Limb (tissue), 2 donors: ENCODE results near the gene BPIFB2.

Experiments used
- DNase-seq, 2 donors: peaks; one replicate each; pipeline ENCODE4 v3.0.0-alpha.2; 2016; ENCODE audit errors: extremely low spot score in 2 of 2

Gene BPIFB2

DNA sequence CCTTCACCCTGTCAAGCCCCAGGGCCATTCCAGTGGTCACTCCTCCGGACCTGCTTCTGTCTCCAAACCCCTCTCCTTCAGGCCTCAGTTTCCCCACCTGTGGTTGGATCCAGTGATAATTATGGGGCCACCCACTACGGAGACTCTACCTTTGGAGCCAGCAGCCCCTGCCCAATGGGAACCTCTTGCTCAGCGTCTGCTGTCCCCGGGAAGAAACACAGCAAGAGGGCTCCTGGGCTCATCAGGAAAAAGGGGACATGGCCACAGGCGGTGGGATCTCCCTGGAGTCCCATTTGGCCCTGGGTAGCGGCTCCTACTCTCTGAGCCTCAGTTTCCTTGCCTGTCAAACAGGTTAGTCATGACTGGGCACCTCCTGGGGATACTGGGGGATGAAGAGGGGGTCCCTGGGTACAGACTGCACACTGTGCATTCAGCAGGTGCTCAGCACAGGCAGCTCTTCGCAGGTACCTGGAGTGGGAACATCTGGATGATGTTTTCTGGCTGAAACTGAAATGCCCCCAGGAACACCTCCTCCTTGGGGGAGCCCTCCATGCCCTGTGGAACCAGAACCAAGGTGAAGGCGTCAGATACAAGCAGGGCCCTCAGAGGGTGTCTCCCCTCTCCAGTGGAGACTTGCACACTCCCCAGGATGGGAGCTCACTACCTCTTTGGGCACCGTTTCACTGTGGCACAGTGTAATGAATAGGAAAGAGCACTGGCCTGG is 22.7 kb upstream of the BPIFB2 start:
- DNase-seq: no peak

DNA sequence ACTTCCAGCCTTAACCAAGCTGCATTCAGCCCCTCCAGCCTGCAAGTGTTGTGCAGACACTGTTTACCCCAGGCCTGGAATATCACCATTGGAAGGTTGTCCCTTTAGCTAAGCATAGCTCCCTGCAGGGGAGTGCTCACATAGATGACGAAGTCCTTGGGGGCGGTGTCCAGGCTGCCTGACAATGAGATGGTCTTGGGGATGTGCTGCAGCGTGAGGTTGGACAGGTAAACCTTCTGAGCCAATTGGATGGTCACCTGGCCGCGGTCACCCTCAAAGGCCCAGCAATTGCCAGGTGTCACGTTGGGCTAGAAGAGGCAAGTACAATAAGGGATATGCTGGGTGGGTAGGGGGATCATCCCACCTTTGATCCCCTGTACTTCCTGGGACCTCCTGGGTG is 21.9 kb upstream of the BPIFB2 start:
- no peak for DNase-seq

DNA sequence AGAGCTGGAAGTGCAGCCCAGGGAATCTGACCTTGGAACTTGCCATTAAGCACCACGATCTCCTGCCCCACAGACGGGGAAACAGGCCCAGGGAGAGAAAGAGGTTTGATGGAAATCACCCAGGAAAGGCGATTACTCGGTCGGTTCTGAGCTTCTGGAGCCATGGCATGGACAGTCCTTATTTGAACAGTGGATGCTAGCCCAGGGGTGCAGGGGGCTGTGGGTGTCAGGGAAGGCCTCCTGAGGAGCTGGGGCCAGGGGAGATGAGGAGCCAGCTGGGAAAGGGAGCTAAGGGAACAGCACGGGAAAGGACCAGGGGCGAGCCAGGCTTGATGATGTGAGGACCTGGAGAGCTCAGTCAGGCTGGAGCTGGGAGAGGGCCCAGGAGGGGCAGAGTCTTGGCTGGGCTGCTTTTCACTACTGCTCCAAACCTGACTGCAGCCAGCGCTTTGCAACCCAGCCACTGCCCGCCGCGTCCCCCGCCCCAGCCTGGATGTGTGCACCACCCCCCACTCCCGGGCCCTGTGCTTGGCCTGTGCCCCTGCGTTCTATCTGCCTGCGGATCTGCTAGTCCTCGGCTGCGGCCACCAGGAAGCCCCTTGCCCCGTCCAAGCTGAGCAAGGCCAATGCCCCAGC is 21.1 kb upstream of the BPIFB2 start:
- DNase-seq: no peak

DNA sequence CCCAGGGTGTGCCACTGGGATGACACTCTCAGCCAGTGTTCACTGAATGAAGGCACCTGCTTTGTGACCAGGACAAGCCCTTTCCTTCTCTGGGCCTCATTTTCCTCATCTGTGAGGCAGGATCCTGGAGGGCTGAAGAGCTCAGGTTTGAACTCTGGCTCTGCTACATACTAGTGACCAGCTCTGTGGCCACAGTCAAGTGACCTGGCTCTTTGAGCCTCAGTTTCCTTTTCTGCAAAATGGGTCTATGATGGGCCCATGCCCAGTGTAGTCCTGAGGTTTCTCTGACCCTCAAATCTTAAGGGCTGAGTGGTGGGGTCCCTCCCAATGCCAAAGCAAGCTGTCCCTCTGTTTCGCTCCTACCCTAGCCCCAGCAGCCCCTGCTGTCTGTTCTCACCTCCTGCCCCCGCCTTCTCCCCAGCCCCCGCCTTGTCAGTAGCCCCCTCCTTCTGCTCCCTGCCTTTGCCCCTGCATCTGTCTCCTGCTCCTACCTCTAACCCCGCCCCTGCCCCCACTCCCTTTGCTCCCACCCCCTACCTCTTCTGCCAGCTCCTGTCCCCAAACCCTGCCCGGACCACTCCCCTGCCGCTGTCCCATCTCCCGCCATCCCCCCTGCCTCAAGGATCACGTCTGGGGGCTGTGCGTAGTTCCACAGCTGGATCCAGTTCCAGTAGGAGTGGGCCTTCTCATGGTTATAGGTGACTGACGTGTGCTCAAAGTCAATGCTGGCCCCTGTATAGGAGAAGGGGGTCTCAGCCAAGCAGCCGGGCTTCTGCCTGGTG is 20.3 kb upstream of the BPIFB2 start:
- no peak for DNase-seq

DNA sequence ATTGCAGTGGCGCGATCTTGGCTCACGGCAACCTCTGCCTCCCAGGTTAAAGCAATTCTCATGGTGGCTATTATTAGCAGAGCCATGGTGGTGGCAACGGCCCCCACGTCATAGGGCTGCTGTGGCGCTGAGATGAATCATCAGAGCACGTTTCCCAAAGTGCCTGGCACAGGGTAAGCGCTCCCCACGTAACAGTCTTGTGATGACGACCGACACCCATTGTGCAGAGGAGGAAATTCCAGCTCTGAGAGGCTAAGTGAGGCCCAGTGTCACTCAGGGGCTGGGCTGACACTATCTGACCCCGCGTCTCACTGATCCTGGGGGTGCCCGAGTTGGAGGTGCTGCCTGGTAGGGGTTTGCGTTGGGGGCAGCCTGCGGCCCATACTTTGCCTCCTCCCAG is 19.5 kb upstream of the BPIFB2 start:
- no peak for DNase-seq

DNA sequence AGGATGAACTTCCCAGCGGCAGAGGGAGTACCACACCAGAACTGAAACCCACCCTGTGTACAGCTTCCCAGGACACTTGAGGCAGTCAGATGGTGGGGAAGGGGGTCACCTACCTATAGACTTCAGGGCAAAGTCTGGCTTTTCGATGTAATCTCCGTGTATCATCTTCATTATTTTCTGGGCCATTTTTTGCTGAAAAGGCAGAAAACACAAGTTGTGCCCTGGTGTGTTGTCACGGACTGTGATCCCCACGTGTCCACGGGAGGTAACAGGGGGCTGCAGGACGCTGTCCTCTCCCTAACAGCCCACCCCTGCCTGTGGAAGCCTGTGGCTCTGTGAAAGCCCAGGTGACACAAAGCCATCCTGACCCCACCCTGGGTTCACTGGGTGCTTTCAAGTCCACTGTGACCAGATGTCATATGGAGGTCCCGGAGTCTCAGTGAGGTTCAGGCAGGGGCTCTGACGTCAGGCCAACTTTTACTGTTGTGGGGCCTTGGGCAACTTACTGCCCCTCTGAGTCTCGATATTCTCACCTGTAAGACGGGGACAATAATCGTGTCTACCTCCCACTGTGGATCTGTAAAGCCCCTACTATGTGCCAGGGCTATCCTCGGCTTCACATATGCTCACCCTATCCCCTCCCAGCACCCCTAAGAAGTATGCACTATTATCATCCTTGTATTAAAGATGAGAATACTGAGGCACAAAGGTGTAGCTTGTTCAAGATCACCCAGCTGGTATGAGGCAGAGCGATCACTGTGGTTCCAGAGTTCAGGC is 17.8 kb upstream of the BPIFB2 start:
- no peak for DNase-seq

DNA sequence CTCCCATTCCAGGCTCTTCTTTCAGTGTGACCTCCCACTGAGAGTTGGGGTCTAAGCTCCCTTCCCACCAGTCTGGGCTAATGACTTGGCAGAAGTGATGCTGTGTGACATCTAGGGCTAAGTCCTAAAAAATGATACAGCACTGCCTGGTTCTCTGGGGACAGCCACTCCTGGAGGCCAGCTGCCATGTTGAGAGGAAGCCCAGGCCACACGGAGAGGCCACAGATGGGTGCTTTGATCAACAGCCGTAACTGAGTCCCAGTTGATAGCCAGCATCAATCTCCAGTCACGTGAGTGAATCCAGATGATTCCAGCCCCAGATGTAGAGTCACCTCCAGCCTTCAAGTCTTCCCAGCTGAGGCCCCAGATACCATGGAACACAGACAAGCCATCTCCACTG is 17.1 kb upstream of the BPIFB2 start:
- no peak for DNase-seq

DNA sequence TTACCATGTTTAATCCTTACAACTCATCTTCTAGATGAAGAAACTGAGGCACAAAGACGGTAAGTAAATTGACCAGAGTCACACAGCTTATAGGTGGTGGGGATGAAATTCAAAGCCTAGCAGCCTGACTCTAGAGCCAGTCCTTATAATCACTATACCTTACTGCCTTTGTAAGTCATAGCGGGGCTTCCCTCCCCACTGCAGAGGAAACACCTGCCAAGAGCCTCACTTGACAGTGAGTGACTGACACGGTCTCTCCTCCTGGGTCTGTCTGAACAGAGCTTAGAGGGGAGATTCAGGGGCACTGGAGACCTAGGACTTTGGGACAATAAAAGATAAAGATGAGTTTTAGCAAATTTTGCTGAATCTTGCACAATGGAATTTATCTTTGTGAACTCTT is 16.1 kb upstream of the BPIFB2 start:
- no peak for DNase-seq

DNA sequence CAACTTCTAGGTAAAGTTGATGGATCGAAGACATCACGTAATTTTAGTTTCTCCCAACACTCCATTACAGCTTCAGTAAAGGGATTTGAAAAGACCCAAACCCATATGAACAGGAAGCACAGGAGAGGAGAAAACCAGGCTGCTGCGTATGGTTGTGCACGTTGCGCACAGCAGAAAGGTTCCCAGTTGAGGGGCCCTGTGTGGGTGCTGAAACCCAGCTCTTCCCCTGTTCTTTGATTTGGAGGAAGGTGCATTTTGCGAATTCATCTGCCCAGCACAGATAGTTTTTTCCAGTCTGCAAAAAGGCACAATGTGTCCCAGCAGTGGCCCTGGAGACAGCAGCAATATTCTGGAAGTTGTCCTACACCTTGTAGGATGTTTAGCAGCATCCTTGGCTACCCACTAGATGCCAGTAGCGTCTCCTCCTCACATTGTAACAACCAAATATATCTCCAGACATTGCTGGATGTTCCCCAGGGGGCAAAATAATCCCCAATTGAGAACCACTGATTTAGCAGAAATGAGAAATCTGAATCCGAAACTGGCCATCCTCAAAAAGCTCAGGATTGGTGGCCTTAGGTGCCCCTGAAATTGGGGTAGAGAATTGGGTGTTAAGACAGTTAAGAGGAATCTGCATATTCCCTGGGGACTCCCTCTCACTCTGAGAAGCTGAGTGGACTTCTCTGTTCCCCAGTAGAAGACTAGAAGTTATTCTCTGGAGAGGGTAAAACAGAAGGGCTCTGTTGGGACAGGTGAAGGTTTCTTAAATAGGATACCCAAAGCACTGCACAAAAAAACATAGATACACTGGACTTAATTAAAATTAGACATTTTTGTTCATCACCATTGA is 15.5 kb upstream of the BPIFB2 start:
- DNase-seq: no peak

DNA sequence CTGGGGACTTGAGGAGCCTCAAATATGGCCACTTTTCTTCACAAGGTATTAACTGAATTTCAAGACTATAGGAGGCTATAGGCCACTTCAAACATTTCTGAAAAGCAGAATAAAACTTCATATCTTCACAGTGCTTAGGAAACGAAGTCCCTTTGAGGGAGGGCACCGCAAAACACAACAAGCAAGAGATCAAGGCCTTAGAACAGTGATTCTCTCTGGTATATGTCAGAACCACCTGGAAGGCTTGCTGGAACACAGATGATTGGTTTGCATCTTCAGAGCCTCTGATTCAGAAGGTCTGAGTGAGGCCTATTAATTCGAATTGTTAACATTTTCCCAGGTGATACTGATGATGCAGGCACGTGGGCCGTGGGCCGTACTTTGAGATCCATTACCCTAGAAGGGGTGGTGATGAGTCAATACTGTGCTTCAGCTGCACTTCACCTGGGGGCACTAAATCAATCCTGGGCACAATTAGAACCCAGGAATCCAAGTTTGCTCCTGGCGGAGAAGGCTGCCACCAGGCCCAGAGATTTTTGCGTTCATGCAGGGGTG is 13.9 kb upstream of the BPIFB2 start:
- no peak for DNase-seq

DNA sequence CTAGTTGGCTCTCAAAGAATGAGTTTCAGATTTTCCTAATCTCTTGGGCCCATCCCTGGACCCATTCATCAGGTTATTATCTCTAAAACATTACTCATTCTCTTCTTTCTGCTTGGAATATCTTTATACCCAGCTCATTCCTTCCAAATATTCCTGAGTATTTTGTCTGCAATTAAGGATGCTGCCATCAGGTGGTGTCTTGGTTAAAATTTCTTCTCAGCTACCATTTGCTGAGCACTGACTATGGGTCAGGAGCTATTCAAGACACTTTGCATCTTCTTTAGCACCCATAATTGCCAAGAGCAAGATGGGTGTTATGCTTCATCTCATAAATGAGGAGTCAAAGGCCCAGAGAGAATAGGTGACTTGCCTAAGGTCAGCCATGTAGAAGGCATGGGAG is 11.7 kb upstream of the BPIFB2 start:
- DNase-seq: no peak

DNA sequence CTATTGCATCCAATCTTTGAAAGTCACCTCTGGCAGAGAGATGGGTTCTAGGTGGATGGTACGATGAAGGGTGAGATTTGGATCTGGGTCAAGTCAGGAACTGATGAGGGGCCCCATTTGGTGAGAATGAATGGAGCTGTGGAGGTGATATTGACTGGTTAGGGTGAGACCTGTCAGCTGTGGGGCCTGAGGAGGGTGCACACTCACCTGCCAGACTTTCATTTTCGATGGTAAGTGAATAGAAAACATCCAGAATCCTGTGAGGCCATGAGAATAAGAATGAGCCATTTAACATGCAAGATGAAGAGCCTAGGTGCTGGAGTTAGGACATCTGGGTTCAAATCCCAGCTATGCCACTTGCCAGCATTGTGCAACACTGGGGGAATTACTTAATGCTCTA is 10.1 kb upstream of the BPIFB2 start:
- no peak for DNase-seq

DNA sequence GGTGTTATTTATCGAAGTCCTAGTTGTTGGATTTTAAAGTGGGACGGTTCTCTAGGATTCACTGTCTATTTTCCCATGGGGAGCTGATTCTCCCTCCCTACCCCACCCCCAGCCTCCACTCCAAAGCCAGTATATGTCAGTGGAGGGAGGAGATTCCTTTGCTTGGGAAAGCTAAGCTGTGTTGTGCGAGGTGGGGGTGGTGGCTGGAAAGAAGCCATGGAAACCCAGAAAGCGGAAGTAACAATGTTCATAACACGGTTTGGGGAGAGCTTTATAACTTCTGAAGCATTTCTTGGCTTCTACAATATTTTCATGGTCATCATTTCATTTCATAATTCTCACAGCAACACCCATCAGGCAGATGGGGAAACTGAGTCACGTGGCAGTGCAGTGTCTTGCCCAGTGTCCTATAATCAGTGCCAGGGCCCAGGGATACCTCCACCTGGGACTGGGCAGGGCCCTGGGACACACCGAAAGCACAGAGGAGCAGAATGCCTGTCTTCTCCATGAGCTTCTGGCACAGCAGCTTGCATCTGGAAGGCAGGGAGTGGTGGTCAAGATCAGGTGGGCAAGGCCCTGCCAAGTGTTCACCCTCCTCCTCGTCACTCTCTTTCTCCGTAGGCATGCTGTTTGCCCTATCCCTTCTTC is 7.8 kb upstream of the BPIFB2 start:
- DNase-seq: no peak

DNA sequence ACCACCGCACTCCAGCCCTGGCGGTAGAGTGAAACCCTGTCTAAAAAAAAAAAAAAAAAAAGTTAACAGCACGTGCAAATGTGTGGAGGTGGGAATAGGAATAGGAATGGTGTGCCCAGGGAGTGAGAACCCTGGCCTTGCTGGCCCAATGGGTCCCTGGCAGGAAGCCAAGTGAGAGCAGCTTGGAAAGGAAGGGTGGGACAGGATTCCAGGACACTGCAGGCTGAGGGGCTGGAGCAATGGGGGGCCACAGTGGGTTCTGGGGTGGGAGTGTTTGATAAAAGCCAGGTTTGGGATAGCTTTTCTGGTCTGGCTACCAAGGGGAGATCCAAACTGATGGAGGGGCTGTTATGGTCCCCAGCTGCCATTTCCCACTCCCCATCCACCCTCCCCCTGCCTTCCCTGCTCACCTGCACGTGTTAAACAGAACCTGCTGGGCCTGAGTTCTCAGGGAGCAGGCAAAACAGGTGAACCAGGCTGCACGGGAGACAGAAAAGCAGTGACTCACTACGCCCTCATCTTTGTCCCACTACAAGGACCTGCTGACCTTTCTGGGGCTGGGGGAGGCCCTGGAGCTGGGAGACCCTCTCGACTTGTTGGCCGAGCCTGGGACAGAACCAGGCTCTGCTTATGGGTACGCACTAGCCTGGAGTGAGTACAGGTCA is 6.6 kb upstream of the BPIFB2 start:
- no peak for DNase-seq

DNA sequence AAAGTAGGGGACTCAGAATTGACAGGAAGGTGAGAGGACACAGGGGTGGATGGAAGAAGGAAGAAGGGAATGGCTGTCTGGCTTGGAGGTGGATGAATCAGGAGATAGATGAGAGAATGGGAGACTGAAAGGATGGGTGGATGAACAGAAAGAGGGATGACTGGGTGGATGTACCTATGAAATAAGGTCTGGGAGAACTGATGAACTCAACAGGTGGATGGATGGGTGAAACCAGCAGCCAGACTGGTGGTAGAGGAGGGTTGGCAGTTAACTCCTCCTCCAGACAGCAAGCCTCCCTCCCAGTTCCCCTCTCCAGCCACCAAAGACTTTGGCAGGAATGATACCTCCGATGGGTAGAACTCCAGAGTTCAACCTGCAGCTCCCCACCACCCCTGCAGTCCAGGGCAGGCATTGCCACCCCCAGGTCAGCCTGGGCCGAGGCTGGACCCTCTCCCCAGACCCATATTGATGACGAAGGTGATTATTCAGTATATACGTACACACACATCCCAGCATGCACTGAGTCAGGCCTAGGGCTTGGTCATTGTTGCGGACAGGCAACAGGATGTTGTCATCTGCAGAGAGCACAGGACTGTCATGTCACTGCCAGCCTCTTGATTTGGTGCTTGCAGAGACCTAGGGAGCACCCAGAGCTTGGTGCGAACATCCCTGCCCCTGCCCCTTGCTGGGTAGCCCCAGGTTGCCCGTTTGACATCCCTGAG is 5.3 kb upstream of the BPIFB2 start:
- no peak for DNase-seq

DNA sequence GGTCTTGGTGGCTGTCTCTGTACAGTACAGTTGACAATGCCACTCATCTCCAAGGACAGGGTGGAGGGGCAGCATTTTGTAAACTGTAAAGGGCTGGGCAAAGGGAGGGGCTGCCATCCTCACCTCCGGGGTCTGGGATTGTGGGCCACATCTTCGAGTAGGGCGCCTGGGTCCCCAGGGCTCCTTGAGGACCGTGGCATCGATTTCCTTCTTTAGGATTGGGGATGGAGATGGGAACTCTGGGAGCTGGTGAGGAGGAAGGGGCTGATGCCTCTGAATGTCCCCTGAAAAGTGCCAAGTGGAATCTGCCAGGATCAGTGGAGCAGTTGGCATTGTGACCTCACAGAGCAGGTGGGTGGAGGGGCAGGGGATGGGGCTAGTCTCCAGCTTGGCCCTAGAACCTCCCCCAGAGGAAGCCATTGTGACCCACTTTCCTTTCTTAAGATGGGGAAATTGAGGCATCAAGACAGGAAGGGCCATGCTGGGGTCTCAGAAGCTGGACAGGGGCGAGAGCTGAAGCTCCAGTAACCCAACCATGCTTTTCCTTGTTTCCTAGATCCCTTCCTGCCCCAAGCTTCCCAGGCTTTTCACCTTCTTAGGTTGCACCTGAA is 3.3 kb upstream of the BPIFB2 start, which contains the start of gene SUN5:
Gene SUN5 (minus strand): TSS at position 293 of the 611 bp plus-strand sequence. CDS start 93 bp downstream, at position 200.
- DNase-seq: no peak

DNA sequence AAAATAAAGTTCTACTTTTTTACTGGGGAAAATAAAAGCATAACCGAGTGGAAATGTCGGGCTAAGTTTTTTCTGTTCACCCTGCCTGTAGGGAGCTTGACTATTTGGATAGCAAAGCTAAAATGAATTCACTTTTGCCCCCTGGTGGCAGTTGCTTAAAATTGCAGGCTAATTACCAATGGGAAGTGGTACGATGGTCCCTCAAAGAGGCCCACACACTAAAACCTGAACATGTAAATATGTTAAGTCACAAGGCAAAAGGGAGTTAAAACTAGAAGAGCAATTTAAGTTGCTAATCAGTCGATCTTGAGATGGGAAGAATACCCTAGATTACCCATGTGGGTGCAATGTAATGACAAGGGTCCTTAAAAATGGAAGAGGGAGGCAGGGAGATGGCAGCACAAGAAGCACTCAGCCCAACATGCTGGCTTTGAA is 2.4 kb upstream of the BPIFB2 start:
- no peak for DNase-seq
